DND-41 (cell line): ENCODE measurements around the gene RBP4.

Experiments
- EZH2 ChIP-seq: IDR thresholded peaks from 3 replicates; pipeline ENCODE4 v1.6.1; 2012; ENCODE audit warnings: borderline replicate concordance, low read depth, mild to moderate bottlenecking, moderate library complexity, low read length, inconsistent platforms; ENCODE audit not compliant: severe bottlenecking
- TF ChIP-seq, protein P1 (sequence below): IDR thresholded peaks from 2 replicates; pipeline ENCODE4 v1.5.1; 2012; ENCODE audit warnings: borderline replicate concordance, low read length, moderate library complexity, mild to moderate bottlenecking; ENCODE audit not compliant: poor library complexity, severe bottlenecking; ENCODE audit errors: extremely low read depth

DNA sequence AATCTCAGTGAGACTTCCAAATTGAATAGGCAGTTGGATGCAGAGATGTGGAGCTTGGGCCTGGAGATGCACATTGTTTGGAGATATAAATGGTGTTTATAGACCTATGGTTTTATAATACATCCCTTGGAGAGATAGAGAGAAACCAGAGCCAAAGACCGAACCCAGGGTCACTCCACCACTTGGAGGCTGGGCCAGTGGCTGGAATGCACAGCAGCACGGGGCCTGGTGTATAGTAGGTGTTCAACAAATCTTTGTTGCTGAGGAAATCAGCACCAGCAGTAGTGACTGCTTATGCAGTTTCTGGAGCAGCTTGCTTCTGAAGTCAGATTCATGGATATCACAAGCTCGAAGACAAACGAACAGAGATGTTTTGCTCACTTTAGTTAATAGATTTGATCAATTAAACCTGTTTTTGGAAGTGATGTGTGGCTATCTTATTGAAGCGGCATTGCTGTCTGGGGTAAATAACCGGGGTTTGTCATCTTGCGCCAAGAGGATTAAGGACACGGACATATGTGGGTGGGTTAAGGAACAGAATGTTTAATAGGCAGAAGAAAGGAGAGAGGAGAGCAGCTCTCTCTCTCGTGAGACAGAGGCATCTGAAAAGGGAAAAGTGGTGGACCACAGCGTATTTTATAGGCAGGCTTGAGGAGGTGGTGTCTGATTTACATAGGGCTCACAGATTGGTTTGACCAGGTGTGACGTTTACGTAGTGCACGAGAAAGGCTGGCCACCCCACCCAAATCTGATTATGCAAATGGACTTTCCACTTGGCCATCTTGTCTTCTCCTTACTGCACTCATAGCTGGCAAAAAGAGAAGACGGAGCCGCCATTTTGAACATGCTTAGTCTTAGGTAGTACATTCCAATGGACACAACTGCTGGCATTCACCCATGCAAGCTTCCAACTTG, 11.1 kb downstream of the RBP4 start:
- TF ChIP-seq EZH2, result no peak
- TF ChIP-seq, protein P1, sequence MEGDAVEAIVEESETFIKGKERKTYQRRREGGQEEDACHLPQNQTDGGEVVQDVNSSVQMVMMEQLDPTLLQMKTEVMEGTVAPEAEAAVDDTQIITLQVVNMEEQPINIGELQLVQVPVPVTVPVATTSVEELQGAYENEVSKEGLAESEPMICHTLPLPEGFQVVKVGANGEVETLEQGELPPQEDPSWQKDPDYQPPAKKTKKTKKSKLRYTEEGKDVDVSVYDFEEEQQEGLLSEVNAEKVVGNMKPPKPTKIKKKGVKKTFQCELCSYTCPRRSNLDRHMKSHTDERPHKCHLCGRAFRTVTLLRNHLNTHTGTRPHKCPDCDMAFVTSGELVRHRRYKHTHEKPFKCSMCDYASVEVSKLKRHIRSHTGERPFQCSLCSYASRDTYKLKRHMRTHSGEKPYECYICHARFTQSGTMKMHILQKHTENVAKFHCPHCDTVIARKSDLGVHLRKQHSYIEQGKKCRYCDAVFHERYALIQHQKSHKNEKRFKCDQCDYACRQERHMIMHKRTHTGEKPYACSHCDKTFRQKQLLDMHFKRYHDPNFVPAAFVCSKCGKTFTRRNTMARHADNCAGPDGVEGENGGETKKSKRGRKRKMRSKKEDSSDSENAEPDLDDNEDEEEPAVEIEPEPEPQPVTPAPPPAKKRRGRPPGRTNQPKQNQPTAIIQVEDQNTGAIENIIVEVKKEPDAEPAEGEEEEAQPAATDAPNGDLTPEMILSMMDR, result no peak
